HL-60 (cell line): Measurements from ENCODE around the gene PLA2G7.

Experiments
- GABPA ChIP-seq: IDR thresholded peaks from 2 replicates; pipeline ENCODE4 v1.6.1; 2012; ENCODE audit warnings: low read depth
- POLR2AphosphoS5 ChIP-seq: IDR thresholded peaks from 2 replicates; pipeline ENCODE4 v1.6.1; 2012; ENCODE audit warnings: low read depth
- SPI1 ChIP-seq: IDR thresholded peaks from 2 replicates; pipeline ENCODE4 v1.6.1; 2012; ENCODE audit warnings: low read depth, mild to moderate bottlenecking, borderline replicate concordance
- TF ChIP-seq, protein P1 (sequence below): IDR thresholded peaks from one replicate; pipeline ENCODE4 v1.5.1; 2011; ENCODE audit warnings: low read length, control low read depth, inconsistent platforms; ENCODE audit not compliant: insufficient read depth
- TF ChIP-seq, protein P2 (sequence below): IDR thresholded peaks from 2 replicates; pipeline ENCODE4 v1.6.1; 2012; ENCODE audit warnings: low read depth; ENCODE audit not compliant: insufficient replicate concordance

DNA sequence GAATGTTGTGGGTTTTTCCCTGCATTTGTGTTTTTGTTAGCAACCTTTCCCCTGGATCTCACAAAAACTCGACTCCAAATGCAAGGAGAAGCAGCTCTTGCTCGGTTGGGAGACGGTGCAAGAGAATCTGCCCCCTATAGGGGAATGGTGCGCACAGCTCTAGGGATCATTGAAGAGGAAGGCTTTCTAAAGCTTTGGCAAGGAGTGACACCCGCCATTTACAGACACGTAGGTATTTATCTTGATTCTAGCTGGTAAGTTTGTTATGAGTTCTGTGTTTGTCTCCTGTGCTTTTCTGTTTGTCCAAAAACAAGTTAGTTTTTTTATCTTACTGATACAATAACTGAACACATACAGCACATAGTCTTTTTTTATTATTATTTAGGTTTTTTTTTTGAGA, 79.4 kb downstream of the PLA2G7 start:
- TF ChIP-seq, protein P1, sequence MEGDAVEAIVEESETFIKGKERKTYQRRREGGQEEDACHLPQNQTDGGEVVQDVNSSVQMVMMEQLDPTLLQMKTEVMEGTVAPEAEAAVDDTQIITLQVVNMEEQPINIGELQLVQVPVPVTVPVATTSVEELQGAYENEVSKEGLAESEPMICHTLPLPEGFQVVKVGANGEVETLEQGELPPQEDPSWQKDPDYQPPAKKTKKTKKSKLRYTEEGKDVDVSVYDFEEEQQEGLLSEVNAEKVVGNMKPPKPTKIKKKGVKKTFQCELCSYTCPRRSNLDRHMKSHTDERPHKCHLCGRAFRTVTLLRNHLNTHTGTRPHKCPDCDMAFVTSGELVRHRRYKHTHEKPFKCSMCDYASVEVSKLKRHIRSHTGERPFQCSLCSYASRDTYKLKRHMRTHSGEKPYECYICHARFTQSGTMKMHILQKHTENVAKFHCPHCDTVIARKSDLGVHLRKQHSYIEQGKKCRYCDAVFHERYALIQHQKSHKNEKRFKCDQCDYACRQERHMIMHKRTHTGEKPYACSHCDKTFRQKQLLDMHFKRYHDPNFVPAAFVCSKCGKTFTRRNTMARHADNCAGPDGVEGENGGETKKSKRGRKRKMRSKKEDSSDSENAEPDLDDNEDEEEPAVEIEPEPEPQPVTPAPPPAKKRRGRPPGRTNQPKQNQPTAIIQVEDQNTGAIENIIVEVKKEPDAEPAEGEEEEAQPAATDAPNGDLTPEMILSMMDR = no peak
- TF ChIP-seq POLR2AphosphoS5 (no peak), SPI1 (no peak), GABPA (no peak)
- TF ChIP-seq, protein P2, sequence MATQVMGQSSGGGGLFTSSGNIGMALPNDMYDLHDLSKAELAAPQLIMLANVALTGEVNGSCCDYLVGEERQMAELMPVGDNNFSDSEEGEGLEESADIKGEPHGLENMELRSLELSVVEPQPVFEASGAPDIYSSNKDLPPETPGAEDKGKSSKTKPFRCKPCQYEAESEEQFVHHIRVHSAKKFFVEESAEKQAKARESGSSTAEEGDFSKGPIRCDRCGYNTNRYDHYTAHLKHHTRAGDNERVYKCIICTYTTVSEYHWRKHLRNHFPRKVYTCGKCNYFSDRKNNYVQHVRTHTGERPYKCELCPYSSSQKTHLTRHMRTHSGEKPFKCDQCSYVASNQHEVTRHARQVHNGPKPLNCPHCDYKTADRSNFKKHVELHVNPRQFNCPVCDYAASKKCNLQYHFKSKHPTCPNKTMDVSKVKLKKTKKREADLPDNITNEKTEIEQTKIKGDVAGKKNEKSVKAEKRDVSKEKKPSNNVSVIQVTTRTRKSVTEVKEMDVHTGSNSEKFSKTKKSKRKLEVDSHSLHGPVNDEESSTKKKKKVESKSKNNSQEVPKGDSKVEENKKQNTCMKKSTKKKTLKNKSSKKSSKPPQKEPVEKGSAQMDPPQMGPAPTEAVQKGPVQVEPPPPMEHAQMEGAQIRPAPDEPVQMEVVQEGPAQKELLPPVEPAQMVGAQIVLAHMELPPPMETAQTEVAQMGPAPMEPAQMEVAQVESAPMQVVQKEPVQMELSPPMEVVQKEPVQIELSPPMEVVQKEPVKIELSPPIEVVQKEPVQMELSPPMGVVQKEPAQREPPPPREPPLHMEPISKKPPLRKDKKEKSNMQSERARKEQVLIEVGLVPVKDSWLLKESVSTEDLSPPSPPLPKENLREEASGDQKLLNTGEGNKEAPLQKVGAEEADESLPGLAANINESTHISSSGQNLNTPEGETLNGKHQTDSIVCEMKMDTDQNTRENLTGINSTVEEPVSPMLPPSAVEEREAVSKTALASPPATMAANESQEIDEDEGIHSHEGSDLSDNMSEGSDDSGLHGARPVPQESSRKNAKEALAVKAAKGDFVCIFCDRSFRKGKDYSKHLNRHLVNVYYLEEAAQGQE = no peak
